Activated naive CD8-positive, alpha-beta T cell treated with anti-CD3 and anti-CD28 coated beads for 36 hours (primary cell): ENCODE results near the gene BRD9. TPM values are rescaled to one million over a fixed set of nuclear protein-coding genes. Genes with fewer than 3 reads are reported as not detected.

Experiments
- DNase-seq: peaks from one replicate; pipeline ENCODE4 v3.0.0; 2021
- H3K27ac Mint-ChIP-seq: one replicate; pipeline ENCODE4 v1.8.0; 2022; ENCODE audit warnings: mild to moderate bottlenecking, moderate library complexity, mixed read lengths
- H3K27me3 Mint-ChIP-seq: one replicate; pipeline ENCODE4 v1.8.0; 2022; ENCODE audit warnings: mild to moderate bottlenecking, mixed read lengths
- H3K36me3 Mint-ChIP-seq: one replicate; pipeline ENCODE4 v1.8.0; 2021; ENCODE audit warnings: mild to moderate bottlenecking, mixed read lengths
- H3K4me1 Mint-ChIP-seq: one replicate; pipeline ENCODE4 v1.8.0; 2021; ENCODE audit warnings: mixed read lengths
- H3K4me3 Mint-ChIP-seq: one replicate; pipeline ENCODE4 v1.8.0; 2022; ENCODE audit warnings: mild to moderate bottlenecking, moderate library complexity, mixed read lengths
- H3K9me3 Mint-ChIP-seq: one replicate; pipeline ENCODE4 v1.8.0; 2022; ENCODE audit warnings: mixed read lengths
- total RNA-seq, 2 experiments: library from RNA; stranded (reverse); gene quantifications; one replicate each; pipeline ENCODE4 v1.2.3, GENCODE V29; 2021

Gene BRD9
- total RNA-seq, 2 experiments from 2014 or later: 50.1 to 51.6 TPM

DNA sequence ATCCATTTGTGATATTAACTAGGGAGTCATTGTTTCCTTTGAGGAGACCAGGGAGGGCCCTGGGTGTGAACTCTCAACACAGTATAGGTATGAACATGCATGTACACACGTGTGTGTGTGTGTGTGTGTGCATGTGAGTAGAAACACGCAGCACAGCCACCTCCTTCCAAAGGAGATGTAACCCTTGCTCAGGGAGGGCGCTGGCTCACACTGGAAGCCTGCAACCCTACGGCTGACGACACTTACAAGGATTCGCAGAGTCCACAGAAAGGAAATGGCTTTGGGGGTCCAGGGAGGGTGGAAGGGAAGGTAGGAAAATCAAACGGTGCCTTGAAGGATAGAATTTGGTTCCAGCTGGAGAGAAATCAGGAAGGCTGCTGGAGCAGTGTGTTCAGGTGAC lies 22.0 kb upstream of the BRD9 start:
- no peaks in the 10 kb centered on the region for H3K27me3 Mint-ChIP-seq
- DNase-seq: no peak
- no peak overlapping the region for H3K4me3 Mint-ChIP-seq
- peaks cover 53% of the 10 kb centered on the region for H3K36me3 Mint-ChIP-seq
- H3K9me3 Mint-ChIP-seq: no peaks in the 10 kb centered on the region
- no peaks in the 10 kb centered on the region for H3K4me1 Mint-ChIP-seq
- no peak overlapping the region for H3K27ac Mint-ChIP-seq

DNA sequence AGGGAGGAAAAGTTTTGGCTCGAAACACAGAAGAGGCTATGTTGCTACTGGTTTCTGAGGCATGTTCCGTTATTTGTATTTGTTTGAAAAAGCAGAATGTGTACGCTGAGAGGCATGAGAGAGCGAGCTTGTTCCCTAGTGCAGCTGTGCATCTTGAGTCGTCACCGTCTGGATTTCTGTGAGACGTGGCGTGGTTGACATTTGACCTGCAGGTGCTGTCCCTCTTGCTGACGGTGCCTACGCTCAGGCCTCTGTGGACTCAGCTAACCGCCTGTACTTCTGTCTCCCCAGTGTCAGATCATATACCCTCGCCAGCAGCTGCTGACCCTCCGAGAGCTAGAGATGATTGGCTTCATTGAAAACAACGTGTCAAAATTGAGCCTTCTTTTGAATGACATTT lies 21.6 kb upstream of the BRD9 start:
- no peaks in the 10 kb centered on the region for H3K9me3 Mint-ChIP-seq
- H3K27ac Mint-ChIP-seq: no peak overlapping the region
- no peak for DNase-seq
- H3K36me3 Mint-ChIP-seq: peaks cover 56% of the 10 kb centered on the region
- no peaks in the 10 kb centered on the region for H3K27me3 Mint-ChIP-seq
- no peaks in the 10 kb centered on the region for H3K4me1 Mint-ChIP-seq
- H3K4me3 Mint-ChIP-seq: no peak overlapping the region

DNA sequence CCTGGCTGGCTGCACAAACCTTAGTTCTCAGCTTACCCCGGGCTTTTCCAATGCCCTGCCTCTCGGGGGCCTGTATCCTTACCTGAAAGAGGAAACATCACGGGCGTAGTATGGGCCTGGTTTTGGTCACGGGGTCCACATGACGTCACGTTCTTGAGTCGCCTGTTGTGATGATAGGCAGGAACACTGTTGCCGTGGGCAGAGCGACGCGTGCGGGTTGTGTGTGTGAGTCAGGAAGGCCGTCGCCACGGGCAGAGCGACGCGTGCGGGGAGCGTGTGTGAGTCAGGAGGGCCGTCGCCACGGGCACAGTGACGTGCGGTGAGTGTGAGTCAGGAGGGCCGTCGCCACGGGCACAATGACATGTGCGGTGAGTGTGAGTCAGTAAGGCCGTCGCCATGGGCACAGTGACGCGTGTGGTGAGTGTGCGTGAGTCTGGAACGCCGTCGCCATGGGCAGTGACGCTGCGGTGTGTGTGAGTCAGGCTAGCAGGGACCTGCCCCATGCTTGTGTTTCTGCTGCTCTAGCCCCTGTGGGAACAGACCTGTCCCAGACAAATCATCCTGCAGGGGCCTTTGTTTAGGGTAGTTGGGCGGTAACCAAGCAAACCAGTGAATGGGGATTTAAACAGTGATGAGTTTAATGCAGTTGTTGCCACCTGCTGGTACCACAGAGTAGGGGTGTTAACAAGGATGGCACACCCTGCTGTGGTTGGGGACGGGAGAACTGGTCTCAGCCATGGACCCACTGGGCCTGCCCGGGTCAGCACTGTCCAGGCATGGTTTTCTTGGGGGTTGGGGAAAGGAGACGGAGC lies 19.9 kb upstream of the BRD9 start:
- DNase-seq: peak; percentile 51
- no peaks in the 10 kb centered on the region for H3K27me3 Mint-ChIP-seq
- no peak overlapping the region for H3K27ac Mint-ChIP-seq
- no peaks in the 10 kb centered on the region for H3K4me1 Mint-ChIP-seq
- H3K36me3 Mint-ChIP-seq: peaks cover 49% of the 10 kb centered on the region
- H3K9me3 Mint-ChIP-seq: no peaks in the 10 kb centered on the region
- H3K4me3 Mint-ChIP-seq: no peak overlapping the region

DNA sequence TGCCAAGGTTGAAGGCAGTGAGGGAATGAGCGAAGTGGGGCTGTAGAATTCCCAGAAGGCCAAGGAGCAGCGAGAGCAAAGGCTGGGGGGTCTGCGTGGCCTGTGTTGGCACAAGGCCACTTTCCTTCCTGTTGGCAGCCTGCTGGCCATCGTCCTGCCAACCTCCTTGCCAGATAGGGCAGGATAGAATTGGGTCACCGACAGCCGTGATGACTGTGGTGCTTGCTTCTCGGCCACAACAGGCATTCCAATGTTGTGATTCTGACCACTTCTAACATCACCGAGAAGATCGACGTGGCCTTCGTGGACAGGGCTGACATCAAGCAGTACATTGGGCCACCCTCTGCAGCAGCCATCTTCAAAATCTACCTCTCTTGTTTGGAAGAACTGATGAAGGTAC lies 19.0 kb upstream of the BRD9 start:
- no peaks in the 10 kb centered on the region for H3K4me1 Mint-ChIP-seq

DNA sequence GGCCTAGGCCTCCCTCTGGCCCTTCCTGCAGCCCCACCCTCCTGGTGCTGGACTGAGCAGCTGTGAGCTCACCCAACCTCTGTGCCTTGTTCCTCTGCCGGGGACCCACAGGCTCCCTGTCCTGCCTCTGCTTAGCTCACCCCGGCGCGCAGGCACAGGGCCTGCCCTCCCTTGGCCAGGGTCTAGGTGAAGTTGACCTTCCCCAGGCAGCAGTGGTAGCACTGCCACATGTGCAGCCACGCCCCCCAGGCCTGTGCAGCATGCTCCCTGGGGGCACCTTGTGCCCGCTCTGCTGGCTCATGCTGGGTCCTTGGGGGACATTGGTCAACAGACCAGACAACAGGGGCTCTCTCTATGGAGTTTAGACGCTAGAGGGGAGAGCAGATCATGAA lies 18.2 kb upstream of the BRD9 start:
- H3K4me1 Mint-ChIP-seq: no peaks in the 10 kb centered on the region
- H3K4me3 Mint-ChIP-seq: no peak overlapping the region
- H3K27me3 Mint-ChIP-seq: no peaks in the 10 kb centered on the region
- peaks cover 44% of the 10 kb centered on the region for H3K36me3 Mint-ChIP-seq
- H3K9me3 Mint-ChIP-seq: no peaks in the 10 kb centered on the region
- H3K27ac Mint-ChIP-seq: no peak overlapping the region
- DNase-seq: no peak

More for the DNA sequence above, 19.0 kb upstream of the BRD9 start:
- Mint-ChIP-seq H3K4me3 (no peak overlapping the region), H3K9me3 (no peaks in the 10 kb centered on the region), H3K27me3 (no peaks in the 10 kb centered on the region), H3K36me3 (peaks cover 44% of the 10 kb centered on the region), H3K27ac (no peak overlapping the region)
- no peak for DNase-seq

DNA sequence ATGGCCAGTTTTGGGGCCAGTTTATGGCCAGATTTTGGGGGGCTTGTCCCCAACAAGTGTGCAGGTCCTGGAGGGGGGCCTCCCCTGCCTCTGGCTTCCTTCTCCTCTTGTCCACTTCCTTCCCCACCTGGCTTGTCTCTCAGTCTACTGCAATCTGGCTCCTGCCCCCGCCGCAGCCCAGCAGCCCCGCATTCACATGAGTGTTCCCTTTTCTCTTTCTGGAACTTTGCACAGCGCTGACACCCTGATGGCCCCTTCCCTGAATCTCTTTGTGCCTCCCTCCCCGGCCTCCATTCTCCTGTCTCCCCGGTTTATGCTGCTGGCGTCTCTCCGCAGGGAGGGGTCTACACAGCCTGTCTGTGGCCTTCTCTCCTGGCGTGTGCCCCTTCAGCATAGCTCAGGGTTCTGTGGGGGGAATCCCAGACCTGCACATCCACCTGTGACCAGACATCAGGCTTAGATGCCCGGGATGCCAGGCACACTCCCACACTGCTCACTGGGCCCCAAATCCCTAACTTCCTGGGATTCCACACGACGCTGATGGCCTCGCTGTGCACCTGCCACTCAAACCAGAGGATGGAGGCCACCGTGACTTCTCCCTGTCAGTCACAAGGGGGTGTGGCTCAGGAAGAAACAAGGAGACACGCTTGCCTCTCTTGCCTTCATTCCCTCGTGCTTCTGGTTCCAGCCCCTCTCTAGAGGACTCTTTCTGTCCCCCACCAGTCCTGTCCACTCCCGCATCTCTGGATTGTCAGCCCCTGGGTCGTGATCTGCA lies 17.6 kb upstream of the BRD9 start:
- H3K27ac Mint-ChIP-seq: no peak overlapping the region
- no peaks in the 10 kb centered on the region for H3K27me3 Mint-ChIP-seq
- H3K4me1 Mint-ChIP-seq: no peaks in the 10 kb centered on the region
- H3K4me3 Mint-ChIP-seq: no peak overlapping the region
- H3K9me3 Mint-ChIP-seq: no peaks in the 10 kb centered on the region
- DNase-seq: no peak
- H3K36me3 Mint-ChIP-seq: peaks cover 47% of the 10 kb centered on the region

DNA sequence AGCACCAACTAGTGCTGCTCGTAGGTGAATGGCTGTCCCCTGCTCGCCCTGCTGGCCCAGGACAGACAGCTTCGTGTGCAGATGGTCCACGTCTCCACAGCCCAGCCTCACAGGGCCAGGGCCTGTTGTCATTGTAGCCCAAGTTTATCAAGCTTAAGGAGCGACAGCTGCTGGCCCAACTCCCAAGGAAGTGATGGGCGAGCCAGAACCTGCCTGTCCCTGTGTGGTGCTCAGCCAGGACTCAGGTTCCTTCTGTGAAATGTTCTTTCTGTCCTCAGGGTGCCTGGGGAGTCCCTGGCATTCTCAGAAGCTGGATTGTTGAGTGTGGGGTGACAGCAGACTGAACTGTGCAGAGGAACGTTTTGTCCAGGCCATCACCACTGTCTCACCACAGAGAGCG lies 16.5 kb upstream of the BRD9 start:
- H3K27me3 Mint-ChIP-seq: no peaks in the 10 kb centered on the region
- no peak for DNase-seq
- no peaks in the 10 kb centered on the region for H3K4me1 Mint-ChIP-seq
- no peak overlapping the region for H3K4me3 Mint-ChIP-seq
- peaks cover 46% of the 10 kb centered on the region for H3K36me3 Mint-ChIP-seq
- H3K9me3 Mint-ChIP-seq: no peaks in the 10 kb centered on the region
- no peak overlapping the region for H3K27ac Mint-ChIP-seq

DNA sequence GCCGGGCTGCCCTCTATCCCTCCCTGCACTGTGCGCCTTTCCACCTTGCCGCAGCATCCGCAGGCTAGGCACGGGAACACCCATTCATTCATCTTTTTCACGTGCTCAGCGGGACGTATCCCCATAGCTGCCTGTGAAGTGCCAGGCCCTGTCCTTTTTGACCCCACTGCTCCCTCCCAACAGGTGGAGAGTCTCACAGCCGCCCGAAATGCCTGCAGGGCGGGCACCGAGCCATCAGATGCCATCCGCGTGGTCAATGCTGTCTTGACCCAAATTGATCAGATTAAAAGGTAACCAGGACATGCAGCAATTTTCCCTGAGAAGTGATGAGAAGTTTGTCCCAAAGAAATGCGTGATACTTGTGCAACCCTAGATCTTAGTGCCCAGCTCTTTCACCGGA lies 15.6 kb upstream of the BRD9 start:
- no peak overlapping the region for H3K4me3 Mint-ChIP-seq
- H3K36me3 Mint-ChIP-seq: peaks cover 46% of the 10 kb centered on the region
- no peak overlapping the region for H3K27ac Mint-ChIP-seq
- no peaks in the 10 kb centered on the region for H3K27me3 Mint-ChIP-seq
- no peak for DNase-seq
- H3K9me3 Mint-ChIP-seq: no peaks in the 10 kb centered on the region
- H3K4me1 Mint-ChIP-seq: no peaks in the 10 kb centered on the region

DNA sequence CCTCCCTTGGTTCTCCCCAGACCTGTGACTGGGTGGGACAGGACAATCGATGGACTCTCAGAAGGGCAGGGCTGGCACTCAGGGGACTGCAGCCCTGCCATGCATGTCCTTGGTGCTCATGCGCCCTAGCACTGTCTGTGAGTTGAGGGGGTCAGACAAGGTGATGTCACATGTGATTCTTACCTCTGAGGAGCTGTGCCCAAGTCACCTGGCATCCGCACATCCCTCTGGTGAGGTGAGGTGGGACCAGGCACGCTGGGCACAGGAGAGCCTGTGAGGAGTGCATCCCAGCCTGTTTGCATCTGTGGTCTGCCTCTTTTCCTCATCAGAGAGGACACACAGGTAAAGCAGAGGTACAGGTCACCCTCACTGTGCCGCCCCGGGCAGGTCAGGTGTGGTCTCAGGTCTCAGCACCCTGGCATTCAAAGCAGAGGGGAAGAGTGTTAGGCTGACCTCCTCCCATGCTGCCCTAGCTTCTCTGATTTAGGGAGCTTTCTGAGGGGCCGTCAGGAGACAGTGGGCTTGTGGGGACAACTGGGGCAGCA lies 14.8 kb upstream of the BRD9 start:
- no peaks in the 10 kb centered on the region for H3K9me3 Mint-ChIP-seq
- H3K27me3 Mint-ChIP-seq: no peaks in the 10 kb centered on the region
- H3K4me3 Mint-ChIP-seq: no peak overlapping the region
- no peak overlapping the region for H3K27ac Mint-ChIP-seq
- peaks cover 3% of the 10 kb centered on the region for H3K4me1 Mint-ChIP-seq
- no peak for DNase-seq
- H3K36me3 Mint-ChIP-seq: peaks cover 43% of the 10 kb centered on the region

DNA sequence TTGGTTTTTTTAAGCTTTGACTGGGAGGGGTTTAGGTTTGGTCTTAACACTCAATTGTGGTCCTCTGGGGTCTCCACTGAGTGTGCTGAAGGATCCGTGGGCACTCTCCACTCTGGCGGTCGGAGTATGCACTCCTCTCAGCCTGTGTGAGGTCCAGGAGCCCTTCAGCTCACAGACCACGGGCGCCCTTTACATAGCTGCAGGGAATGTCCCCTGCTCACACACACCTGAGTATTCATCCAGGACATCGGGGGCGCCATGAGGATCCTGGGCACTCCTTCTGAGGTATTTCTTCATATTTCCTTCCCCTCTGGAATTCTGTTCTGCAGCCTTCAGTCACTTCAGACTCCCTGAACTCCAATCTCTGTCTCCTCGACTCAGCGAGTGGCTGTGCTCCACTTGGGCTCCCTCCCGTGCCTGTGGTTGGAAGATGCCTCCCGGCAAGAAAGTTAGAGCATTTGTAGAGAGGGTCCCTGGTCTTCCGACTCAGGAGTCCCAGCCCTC lies 12.6 kb upstream of the BRD9 start:
- no peak for DNase-seq
- no peaks in the 10 kb centered on the region for H3K27me3 Mint-ChIP-seq
- peaks cover 3% of the 10 kb centered on the region for H3K4me1 Mint-ChIP-seq
- H3K27ac Mint-ChIP-seq: no peak overlapping the region
- no peaks in the 10 kb centered on the region for H3K9me3 Mint-ChIP-seq
- peaks cover 36% of the 10 kb centered on the region for H3K36me3 Mint-ChIP-seq
- H3K4me3 Mint-ChIP-seq: no peak overlapping the region

DNA sequence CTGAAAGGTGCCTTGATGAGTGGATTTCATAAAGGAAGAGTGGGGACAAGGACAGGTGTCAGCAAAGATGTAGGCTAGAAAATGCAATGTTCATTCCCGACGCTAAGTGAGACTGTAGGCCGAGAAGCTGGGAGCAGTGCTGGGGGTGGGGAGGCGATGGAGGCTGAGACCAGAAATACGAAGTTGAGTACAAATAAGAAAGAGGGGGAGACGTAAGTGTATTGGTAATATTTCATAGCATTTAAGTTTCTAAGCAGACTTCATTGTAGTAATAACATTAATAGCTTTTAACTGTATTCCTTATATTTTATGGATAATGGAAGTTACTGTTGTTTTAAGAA lies 11.1 kb upstream of the BRD9 start:
- no peak for DNase-seq
- Mint-ChIP-seq H3K4me1 (peaks cover 3% of the 10 kb centered on the region), H3K36me3 (peaks cover 31% of the 10 kb centered on the region), H3K4me3 (no peak overlapping the region), H3K27ac (no peak overlapping the region), H3K9me3 (no peaks in the 10 kb centered on the region), H3K27me3 (no peaks in the 10 kb centered on the region)

DNA sequence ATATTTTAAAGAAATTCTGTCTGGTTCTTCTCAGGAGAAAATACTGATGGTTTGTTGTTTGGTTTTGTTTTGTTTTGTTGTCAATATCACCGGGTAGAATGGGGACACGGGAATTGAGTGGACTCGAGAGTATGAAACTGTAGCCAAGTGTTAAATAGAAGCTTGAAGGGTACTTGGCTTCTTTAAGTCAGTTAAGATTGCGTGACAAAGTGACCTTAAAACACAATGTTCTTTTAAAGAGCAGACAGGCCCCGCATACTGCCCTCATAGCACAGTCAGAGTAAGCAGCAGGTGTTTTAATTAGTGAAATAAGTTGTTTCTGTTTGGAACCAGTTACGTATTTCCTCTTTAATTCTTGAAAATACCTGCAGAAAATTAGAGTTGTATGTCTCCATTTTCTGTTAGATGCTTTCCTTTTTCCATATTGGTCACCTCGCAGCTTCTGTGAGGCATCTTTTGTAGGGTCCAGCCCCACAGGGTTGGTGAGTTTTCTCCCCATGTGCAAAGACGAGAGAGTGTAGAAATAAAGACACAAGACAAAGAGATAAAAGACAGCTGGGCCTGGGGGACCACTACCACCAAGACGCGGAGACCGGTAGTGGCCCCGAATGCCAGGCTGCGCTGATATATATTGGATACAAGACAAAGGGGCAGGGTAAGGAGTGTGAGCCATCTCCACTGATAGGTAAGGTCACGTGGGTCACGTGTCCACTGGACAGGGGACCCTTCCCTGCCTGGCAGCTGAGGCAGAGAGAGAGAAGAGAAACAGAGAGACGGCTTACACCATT lies 9.7 kb upstream of the BRD9 start:
- H3K4me3 Mint-ChIP-seq: no peak overlapping the region
- H3K4me1 Mint-ChIP-seq: peaks cover 3% of the 10 kb centered on the region
- H3K9me3 Mint-ChIP-seq: no peaks in the 10 kb centered on the region
- H3K27me3 Mint-ChIP-seq: no peaks in the 10 kb centered on the region
- no peak overlapping the region for H3K27ac Mint-ChIP-seq
- peaks cover 25% of the 10 kb centered on the region for H3K36me3 Mint-ChIP-seq
- no peak for DNase-seq

DNA sequence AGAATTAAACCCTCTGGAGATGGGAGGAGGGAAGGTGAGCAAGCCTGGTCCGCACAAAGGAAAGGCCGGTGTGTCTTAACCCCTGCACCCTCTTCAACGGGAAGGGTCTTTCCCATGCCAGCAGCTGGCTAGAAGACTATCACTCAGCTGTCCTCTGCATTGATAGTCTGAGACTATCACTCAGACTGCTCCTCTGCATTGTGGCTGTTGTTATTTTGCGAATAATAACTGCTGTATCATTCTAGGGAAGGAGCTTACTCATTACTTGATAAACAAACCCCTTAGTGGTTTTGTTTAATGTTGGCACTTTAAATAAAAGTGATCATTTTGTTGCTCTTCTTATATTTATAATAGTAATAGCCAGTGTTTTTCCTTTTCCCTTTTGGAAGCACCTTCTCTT lies 8.2 kb upstream of the BRD9 start:
- Mint-ChIP-seq H3K27ac (no peak overlapping the region), H3K27me3 (no peaks in the 10 kb centered on the region), H3K4me3 (no peak overlapping the region), H3K9me3 (no peaks in the 10 kb centered on the region), H3K36me3 (peaks cover 28% of the 10 kb centered on the region), H3K4me1 (peaks cover 3% of the 10 kb centered on the region)
- DNase-seq: no peak

DNA sequence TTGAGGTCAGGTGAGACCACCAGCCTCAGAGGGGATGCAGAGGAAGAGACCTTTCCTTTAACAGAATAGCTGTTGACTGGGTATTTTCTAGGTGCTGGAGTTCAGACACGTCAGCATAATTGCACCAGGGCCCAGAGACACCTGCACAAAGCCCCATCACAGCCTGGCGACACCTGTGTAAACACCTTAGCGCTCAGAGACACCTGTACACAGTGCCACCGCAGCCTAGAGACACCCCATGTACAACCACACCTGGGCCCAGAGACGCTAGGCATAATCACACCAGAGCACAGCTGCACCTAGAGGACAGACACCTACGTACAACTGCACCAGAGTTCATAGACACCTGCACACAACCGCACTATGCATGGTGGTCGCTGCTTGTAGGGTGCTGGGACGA lies 1.1 kb upstream of the BRD9 start:
- H3K9me3 Mint-ChIP-seq: no peaks in the 10 kb centered on the region
- peak overlapping the region; percentile 60 for H3K27ac Mint-ChIP-seq
- H3K36me3 Mint-ChIP-seq: peaks cover 48% of the 10 kb centered on the region
- no peaks in the 10 kb centered on the region for H3K27me3 Mint-ChIP-seq
- no peak for DNase-seq
- H3K4me3 Mint-ChIP-seq: peak overlapping the region; percentile 86
- H3K4me1 Mint-ChIP-seq: peaks cover 20% of the 10 kb centered on the region

DNA sequence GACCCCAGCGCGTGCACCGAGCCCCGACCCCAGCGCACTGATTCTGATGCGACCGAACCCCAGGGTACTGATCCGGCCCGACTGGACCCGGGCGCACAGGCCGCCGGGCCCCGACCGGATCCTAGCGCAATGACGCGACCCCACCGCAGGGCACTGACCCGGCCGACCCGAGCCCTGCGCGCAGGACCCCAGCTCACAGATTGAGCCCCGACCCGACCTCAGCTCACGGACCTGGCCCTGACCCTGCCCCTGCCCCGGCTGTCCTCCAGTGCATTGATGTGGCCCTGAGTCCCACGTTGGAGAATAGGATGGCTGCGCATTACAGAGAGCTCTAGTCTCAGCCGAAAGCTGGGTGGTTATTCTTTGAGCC lies 521 bp upstream of the BRD9 start:
- no peak for DNase-seq
- Mint-ChIP-seq H3K9me3 (no peaks in the 10 kb centered on the region), H3K36me3 (peaks cover 53% of the 10 kb centered on the region), H3K27me3 (no peaks in the 10 kb centered on the region), H3K4me1 (peaks cover 24% of the 10 kb centered on the region), H3K4me3 (peak overlapping the region; percentile 86), H3K27ac (peak overlapping the region; percentile 60)
